ENCODE data around the gene TXLNA. TPM values are rescaled to one million over a fixed set of nuclear protein-coding genes. Genes with fewer than 3 reads are reported as not detected.

Gene TXLNA
- total RNA-seq, result 10 to 100 TPM; 90.9 to 94.6 TPM

DNA sequence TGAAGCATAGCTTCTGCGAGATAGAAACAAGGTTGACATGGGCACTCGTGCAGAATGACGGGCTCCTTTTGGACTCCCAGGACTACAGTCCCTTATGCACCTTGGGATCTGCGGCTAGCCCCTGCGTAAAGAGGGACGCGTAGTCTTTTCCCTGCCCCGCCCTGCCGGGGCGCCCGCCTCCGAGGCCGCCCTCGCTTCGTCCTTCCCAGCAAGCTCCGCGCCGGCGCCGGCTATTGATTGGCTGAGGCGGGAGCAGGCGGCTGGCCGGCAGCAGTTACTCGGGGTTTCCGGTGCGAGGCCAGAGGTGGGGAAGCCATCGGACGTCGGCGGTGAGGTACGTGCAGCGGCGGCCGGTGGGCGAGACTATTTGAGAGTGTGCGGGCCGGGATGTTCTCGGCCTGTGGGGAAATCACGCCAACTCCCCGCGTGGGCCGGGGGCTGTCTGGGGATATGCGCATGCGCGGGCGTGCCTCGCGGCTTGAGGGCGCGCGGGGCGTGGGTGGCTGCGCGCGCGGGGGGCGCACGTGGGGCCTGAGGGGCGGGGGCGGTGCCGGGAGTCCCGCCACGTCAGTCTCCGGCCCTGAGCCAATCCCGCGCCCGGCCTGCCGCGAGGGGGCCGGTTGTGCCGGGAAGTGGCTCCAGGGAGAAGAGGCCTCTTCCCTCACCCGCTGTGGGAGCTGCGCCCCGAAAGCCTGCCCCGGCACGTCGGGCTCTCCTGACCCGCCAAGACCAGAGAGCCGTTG is at the start of gene TXLNA:
Gene TXLNA, plus strand, starts transcription at position 233 of the 743 bp plus-strand sequence. CDS start 671 bp downstream, outside the sequence.

DNA sequence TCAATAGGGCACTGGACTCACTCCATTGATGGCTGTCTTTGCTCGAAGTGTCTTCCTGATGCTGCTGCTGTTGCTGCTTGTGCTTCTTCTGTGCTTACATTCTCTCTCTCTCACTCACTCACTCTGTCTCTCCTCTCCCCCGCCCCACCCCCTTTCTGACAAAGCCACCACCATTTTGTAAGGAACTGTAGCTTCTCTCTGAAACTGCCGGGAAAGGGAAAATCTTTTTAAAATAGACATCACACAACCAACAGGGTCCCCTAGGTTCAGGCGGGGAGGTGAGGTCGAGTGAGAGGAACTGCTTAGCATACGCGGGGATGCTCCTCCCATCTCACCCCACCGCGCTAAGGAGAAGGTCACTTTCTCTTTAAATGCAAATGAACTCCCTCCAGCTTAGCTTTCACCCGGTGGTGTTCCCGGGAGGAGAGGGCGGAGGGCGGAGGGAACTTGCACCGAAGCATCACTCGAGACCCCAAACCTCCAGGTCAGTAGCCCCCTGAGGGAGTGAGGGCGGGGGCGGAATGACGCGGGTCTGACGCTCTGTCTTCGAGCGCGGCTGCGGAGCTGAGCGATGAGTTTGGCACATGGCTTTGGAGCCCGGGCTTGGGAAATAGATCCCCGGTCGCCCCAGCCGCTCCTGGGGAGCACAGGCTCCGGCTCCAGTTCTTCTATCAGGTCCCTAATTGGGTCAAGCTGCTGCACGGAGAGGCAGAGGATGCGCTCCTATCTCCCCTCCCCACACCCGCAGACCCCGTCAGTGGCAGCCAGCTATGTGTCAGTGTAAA is 20.9 kb downstream of the TXLNA start, which contains the start of gene CCDC28B:
Gene CCDC28B, plus strand, starts transcription at position 370 of the 785 bp plus-strand sequence. CDS start 1,341 bp downstream, outside the sequence.

DNA sequence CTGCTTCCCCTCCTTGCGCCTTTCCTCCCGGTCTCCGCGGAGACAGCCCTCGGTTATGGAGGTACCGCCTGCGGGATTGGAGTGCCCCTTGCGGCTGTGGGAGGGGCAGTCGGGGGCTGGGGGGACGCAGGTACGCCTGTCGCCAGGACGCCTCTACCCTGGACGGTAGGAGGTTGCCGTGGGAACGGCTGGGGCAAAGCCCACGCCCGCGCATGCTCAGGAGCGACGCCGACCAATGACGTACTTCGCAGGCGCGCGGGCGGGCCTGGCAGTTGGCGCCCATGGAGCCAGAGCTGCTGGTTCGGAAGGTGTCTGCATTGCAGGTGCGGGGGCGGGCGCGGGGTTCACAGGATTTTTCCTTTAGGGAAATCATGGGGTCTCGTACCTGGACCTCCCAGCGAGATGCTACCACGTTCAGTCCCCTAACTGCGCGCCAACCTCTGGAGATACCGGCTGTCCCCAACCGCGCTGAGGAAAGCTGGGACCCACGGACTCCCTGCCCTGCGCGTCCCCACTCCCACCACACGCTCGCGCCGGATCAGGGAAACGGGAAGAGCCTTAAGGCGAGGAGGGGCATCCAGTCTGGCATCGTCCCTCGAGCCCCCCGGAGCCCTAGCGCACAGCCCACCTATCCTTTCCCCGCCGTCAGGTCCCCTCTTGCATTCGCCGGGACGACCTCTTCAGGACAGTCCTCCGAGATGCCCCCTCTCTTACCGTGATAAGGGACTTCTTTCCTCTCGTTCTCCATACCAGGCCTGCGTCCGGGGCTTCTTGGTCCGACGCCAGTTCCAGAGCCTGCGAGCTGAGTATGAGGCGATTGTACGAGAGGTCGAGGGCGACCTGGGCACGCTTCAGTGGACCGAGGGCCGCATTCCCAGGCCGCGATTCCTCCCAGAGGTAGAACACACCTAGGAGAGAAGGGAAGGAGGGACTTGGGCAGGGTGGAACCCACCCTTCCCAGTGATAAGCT is 26.2 kb downstream of the TXLNA start, which contains the start of gene IQCC:
Gene IQCC, plus strand, starts transcription at position 271 of the 970 bp plus-strand sequence. Its CDS starts 11 bp downstream, at position 282.

DNA sequence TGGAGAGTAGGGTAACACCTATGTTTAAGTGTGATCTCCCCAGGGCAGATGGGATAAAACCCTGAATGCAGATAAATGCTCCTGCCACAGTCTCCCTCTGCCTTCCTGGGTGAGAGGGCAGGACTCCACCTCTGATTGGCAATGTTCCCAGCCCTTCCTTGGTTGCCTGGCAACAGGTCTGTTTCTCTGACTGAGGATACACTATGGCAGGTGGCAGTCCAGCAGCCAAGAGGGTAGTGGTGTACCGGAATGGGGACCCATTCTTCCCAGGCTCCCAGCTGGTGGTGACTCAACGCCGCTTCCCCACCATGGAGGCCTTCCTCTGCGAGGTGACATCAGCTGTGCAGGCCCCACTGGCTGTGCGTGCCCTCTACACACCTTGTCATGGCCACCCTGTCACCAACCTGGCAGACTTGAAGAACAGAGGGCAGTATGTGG is 29.4 kb downstream of the TXLNA start, which contains the start of gene DCDC2B:
Gene DCDC2B, plus strand, starts transcription at position 199 of the 438 bp plus-strand sequence. Its CDS starts 5 bp downstream, at position 204.

DNA sequence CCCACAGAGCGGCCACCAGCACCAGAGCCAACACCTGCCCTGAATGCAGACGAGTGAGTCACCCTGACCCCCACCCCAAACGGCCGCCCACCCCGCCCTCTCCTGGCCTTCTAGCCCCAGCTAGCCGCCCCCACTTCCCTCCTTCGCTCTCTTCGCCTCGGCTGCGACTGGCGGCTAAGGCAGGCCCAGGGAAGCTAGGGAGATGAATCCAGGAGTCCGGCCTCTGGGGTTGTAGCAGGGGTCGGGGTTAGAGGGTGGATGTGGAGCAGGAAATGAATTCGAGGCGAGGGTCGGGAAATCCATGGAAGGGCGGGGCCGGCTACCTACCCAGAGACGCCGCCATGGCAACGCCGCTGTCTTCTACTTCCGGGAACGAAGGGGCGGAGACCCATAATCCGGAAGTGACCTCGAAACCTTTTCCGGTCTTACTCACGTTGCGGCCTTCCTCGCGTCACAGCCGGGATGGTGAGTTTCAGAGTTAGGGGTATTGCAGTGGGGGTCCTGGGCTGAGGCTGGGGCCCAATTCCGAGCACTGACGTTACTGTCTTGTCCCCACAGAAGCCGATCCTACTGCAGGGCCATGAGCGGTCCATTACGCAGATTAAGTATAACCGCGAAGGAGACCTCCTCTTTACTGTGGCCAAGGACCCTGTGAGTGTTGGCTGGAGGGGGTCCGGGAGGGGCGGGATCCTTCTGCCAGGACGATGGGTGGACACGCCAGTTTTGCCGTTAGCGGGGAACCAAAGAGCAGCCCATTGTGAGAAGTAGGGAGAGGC is 42.7 kb downstream of the TXLNA start, which contains the start of the genes EIF3I and TMEM234:
Gene EIF3I, plus strand, starts transcription at position 428 of the 776 bp plus-strand sequence. Its CDS starts 35 bp downstream, at position 463.
Gene TMEM234, minus strand, starts transcription at position 374 of the 776 bp plus-strand sequence. Its CDS starts 31 bp downstream, at position 343.

DNA sequence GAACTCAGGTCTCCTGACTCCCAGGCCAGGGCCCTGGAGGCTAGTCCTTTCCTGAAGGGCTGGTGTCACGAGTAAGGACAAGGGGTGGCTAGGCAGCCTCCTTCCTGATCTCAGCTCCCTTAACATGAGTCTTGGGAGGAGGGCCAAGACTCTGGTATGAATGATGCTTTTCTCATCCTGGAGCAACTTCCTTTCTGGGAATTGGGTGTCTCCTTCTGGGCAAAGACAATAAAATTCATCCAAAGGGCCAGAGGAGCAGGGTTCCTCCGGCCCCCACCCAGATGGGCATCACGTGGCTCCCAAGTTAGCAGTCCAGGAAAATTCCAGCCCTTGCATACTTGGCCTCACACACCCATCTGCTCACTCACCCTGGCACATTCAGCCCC is 67.4 kb downstream of the TXLNA start, which contains the start of gene FAM167B:
Gene FAM167B, plus strand, starts transcription at position 335 of the 386 bp plus-strand sequence. CDS start 200 bp downstream, outside the sequence.

Other genes with a start within 250 kb of the TXLNA start
- 100 to 1,000 TPM; 188 to 216 TPM for gene PTP4A2, start 241.3 kb upstream of the TXLNA start, total RNA-seq
- gene KHDRBS1, start 165.8 kb upstream of the TXLNA start, total RNA-seq, result 10 to 100 TPM; 29.9 to 52.9 TPM
- gene TMEM39B, start 106.7 kb upstream of the TXLNA start, total RNA-seq, result 1 to 10 TPM; 4.5 to 5.3 TPM
- gene KPNA6, start 71.6 kb upstream of the TXLNA start, total RNA-seq, result 10 to 100 TPM; 46.1 to 61.3 TPM
- gene CCDC28B, start 20.9 kb downstream of the TXLNA start, total RNA-seq, result 10 to 100 TPM; 11.4 to 13.7 TPM
- gene IQCC, start 26.0 kb downstream of the TXLNA start, total RNA-seq, result 1 to 10 TPM; 1.4 to 1.7 TPM
- gene DCDC2B, start 29.4 kb downstream of the TXLNA start, total RNA-seq, result not detected
- gene TMEM234, start 42.7 kb downstream of the TXLNA start, total RNA-seq, result 10 to 100 TPM; 13.7 to 18.2 TPM
- 100 to 1,000 TPM; 204 to 323 TPM for gene EIF3I, start 42.7 kb downstream of the TXLNA start, total RNA-seq
- 10 to 100 TPM; 11.7 to 30.3 TPM for gene FAM167B, start 67.5 kb downstream of the TXLNA start, total RNA-seq
- not detected for gene LCK, start 71.6 kb downstream of the TXLNA start, total RNA-seq
- gene HDAC1, start 112.4 kb downstream of the TXLNA start, total RNA-seq, result 100 to 1,000 TPM in 1 of 2 donors, 10 to 100 TPM in 1; 61.3 to 104 TPM
- gene MARCKSL1, start 156.6 kb downstream of the TXLNA start, total RNA-seq, result 100 to 1,000 TPM in 1 of 2 donors, 10 to 100 TPM in 1; 68.5 to 149 TPM
- 1 to 10 TPM; 1.4 to 1.7 TPM for gene FAM229A, start 182.8 kb downstream of the TXLNA start, total RNA-seq
- gene TSSK3, start 182.9 kb downstream of the TXLNA start, total RNA-seq, result 1 to 10 TPM in 1 of 2 donors, under 1 TPM in 1; 0.34 to 1.3 TPM
- 10 to 100 TPM; 52.0 to 70.2 TPM for gene BSDC1, start 214.8 kb downstream of the TXLNA start, total RNA-seq